ENCODE measurements around the gene PTPN18.
"Not testable (repeated sequence)": the region's sequence is repeated elsewhere in the genome, so short reads cannot be mapped to it uniquely, and the experiment has no call there.

PTPN18 gene

DNA sequence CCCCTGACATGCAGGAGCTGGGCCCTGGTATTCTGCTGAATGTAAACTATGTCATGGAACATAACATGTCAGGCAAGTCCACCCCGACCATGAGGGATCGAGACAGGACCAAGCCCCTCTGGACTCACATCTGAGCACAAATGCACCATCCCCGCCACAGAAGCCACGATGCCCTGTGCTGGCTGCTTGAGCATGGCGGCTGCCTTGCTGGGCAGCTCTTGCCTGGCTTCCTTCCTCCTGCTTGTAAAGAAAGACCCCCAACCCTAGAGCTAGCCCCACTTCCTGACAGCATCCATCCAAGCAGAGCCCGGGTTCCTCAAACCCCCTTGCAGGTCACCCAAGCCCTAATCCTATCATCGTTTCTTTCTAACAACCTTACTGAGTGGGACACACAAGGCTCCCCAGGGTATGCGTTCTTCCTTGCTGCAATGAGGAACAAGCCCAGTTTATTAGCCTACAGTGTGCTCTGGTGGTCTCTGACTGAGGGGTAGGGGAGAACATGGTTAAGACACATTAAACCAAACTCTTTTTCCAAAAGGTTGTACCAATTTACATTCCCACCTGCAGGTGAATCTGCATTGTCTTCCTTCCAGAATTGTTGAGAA lies 26.6 kb downstream of the PTPN18 start:
- no peak for FAIRE-seq

DNA sequence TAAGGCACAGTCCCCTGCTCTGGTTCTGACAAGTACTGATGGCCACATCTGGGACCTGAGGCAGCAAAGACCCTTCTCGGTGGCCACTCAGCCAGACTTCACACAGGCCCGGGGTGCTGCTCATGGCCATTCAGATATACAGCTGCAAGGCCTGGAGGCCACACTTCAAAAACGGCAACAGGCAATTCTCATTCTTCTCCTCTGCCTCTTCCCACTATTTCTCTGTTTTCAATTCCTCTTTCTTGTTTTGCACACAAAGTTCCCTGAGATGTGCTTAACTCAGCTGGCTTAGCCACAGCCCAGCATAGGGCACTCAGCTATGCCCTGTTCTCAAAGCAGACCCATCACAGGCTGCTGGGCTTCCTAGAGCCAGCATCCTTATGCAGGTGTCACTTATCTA lies 29.9 kb downstream of the PTPN18 start:
- FAIRE-seq = no peak

DNA sequence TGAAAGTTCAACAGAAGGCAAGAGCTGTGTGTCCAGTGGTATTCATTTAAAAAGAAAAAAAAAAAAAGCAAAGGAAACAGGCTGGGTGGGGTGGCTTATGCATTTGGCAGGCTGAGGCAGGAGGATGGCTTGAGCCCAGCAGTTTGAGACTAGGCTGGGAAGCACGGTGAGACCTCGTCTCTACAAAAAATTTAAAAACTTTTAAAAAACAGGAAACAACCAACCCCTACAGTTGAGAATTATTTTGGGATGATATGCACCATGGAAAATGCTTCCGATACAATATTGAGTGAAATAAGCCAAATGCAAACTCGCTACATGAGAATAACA lies 31.2 kb downstream of the PTPN18 start:
- no peak for FAIRE-seq

DNA sequence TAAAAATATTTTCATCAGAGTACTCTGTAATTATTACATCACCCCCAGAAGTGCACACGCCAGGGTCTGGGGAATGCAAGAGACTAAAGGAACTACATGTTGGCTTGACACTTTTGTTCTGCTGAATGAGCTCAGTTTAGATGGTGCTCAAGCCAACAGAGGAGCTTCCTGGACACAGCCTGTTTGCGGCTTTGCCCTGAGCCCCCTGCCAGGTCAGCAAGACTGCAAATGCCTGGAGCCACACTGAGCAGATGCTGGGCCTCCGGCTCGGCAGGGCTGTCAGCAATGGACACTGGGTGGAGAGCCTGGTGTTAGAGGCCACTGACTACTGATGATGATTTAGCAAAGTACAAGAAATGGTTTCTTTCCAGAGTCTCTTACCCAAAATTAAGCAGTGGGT lies 31.9 kb downstream of the PTPN18 start:
- no peak for FAIRE-seq

DNA sequence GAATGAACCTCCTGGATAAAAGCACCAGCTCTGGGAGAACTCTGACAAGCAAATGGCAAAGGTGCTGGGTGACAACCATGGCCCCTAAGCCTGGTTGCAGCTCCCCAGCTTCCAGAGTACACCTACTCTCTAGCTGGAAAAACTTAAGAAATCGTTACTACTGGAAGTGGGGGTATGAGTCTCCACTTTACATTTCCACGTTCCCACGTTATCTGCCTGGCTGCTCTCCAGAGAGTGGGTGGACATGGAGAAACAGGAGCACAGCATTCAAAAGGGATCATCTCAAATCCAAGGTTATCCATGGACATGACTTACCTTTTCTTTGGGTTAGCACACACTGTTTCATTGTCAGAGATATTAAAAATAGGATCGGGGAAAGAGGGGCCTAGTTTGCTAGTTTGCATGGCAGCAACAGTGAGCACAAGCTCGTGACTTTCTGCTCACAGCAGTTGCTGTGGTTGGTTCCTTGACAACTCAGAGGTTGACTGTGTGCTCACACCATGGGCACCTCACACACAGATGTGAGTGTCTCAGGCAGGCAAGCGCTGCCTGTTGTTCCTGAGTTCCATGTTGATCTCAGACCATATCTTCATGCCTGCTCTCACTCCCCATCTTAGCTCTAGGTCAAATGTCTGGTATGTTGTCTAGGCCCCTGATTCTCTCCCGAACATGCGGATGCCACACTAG lies 32.5 kb downstream of the PTPN18 start:
- FAIRE-seq = no peak

DNA sequence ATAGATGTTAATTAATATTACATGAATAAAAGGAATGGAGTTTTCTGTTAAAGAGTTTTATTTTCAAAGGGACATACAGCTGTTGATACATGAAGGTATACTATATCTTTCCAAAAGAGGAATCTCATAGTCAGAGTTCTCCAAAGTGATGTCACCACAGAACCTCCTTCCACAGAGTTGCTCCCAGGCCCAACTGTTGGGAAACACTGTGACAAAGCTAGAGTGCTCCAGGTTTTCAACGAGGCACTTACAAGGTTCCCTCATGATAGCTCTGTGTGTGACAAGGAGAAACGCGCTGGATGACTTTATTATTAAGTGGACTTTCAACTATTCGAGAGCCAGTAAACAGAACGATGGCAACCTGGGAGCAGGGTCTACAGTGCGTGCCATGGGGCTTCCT lies 33.5 kb downstream of the PTPN18 start:
- no peak for FAIRE-seq

DNA sequence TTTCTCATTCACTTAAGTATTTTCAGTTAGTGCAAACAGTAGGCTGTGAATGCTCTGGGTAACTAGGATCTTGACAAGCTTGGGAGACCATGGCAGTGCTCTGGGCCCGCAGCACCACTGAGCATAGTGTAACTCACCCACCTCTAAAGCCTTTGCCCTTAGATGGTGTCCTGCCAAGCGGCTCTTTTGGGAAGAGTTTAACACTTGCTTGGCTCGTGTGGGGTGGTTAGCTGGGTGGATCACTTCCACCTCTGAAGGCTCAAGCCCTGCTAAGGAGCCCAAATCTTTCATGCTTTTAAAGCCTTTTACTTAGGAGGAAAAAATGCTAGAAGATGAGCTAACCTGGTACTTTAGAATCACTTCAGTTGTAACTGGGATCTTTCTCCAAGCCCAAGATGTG lies 33.9 kb downstream of the PTPN18 start:
- FAIRE-seq = no peak

DNA sequence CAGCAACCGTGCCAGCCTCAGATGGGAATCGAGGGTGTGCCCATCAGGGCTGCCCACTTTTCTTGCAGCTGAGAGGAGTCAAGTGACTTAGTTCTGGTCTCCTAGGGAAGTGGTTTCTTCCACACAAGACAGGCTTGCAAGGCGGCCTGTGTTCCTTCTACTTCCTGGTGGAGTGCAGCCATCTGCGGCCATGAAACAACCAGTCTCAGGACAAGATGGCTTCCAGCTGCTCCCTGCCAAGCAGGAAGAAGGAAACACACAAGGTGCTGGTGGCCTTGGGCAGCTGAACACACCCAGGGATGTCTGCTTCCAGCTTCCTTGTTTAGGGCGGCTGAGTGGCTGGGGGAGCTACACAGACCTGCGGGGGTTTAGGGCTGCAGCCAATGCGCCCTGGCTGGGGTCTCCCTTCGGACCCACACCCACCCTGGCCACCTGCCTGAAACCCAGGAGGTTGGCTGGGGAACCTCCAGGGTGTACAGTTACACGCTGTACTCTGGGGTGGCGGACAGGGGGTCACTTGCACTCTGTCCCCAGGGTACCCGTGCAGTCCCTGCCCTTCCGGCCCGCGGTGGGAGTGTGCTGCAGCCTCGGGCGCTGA lies 34.7 kb downstream of the PTPN18 start:
- FAIRE-seq = no peak

DNA sequence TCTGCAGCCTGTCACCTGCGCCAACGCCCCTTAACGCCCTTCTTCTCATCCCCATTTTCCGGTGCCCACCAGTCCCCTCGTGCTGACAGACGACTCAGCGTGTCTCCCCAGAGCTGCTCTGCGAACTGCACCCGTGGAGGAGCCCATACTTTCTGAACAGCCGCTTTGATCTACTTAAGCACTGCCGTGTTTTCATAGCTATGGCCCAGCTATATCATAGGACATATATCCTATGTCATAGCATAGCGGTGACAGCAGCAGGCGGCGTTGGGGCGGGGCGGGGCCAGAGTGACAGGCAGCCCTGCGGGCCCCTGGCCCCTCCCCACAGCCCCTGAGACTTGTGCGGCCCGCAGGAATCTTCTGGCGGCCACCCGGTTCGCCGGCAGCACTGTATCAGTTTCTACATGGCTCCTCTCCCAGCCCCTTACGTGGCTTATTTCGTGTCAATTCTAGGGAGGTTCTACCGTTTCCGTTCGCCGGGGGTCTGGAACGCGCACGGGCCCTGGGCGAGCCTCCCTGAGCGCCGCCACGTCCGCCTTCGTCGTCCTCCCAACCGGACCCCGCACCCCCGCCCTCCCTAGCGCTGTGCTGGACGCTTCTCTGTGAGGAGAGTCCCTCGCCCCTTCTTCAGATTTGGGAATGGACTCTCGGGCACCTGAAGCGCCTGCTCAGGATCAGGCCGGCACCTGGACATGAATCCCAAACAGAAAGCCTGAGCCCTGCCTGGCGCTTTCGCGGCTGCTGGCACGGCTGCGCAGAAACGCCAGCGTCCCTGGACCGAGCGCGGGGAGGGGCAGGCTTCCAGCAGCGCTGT lies 35.4 kb downstream of the PTPN18 start:
- FAIRE-seq = no peak

DNA sequence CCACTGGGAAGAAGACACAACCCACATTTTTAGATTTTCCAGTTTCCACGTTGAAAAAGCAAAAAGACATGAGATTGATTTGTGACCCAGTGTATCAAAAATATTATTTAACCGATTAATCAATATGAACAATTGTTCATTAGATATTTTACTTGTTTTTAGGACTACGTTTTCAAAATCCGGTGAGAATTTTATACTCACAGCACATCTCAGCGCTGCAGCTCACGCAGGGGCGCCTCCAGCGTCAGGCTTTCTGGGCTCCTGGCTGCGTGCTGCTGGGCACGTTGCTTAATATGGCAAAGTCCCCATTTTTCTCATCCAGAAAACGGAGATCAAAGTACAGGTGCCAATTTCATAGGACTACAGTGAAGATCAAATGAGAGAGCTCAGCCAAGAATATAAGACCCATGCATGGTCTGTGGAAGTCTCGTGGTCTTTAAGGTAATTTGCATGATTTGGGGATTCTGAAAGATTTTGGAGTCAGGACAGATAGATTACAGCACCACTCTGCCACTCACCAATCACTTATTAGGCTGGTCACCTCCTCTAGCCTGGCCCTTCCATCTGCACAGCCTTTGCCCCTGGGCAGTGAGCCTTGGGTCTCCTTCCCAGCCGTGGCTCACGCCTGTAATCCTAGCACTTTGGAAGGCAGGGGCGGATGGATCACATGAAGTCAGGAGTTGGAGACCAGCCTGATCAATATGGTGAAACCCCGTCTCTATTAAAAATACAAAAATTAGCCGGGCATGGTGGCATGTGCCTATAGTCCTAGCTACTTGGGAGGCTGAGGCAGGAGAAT lies 36.2 kb downstream of the PTPN18 start:
- no peak for FAIRE-seq

DNA sequence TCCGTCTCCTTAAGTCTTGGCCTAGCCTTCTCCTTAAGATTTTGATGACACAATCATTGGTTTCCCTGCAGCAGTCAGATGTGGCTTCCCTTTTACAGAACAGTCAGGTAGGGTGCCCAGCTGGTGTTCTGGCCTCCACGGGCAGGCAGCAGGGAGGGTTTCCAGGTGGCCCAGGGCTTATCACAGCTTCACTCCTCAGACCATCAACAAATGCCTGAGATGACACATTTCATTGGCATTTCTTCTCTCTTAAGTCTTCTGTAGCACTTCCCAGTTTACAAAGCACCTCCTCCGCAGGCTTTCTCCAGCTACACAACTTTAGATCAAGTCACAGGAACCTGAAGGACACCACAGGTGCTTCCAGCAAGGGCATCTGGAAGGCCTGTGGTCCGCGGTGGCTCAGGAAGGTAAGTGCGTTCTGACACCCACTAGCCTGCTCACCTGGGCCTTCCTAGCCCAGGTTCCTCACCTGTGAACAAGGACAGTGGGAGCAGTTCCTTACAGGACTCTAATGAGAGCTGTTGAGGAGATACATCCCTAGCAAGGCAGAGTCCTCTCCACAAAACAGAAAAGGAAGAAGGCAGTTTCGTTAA lies 37.6 kb downstream of the PTPN18 start:
- no peak for FAIRE-seq

DNA sequence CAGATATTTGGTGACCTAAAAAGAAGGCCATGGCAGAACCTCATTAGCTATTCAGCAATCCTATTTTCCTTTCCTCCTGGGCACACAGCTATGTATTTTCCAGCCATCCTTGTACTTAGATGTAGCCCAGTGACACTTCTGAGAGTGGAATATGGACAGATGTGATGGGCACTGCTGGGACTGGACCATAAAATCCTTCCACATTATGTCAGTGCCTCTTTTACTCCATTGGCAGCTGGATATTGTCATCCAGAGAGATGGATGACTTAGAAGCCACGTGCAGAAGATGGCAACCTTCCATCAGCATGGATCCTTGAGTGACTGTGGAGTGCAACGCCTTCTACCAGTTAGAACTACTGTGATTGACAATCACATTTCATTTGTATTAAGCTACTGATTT lies 50.4 kb downstream of the PTPN18 start:
- FAIRE-seq = not testable (repeated sequence)

DNA sequence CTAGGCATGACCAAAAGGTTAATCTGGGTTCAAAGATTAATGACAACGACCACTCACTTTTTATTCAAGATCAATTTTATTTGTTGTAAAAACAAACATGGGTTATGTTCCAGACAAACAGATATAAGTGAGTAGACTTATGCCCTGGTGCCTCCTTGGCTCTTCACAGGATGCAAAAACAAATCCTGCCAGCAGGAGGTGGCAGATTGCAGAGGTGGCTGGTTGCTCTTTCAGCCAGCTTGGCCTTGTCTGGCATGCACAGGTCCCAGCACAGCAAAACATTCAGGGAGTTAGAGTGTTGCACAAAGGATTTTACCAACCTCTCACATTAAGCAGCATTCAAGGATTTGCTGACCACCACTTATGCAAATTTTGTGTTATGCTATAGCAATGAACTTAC lies 60.8 kb downstream of the PTPN18 start:
- not testable (repeated sequence) for FAIRE-seq

DNA sequence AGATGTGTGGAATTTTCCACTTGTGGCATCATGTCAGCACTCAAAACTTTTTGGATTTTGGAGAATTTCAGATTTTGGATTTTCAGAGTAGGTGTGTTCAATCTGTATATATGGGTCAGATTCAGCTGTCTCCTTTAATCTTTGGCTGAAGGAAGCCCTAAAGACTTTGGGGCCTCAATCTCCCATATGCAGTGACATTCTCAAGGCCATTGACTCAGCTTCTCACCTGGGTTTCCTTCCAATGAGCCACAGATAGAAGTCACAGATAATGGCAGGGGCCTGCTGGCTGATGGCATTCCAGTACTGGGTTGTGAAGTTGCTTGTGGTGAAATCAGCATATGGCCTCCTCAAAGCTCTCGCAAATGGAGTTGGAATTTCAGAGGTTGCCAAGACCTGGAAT lies 63.0 kb downstream of the PTPN18 start:
- FAIRE-seq = not testable (repeated sequence)

All from A204.1 (cell line).